GM21360 (cell line): ENCODE results near the gene RNASE3.
"Not testable (repeated sequence)": the region's sequence is repeated elsewhere in the genome, so short reads cannot be mapped to it uniquely, and the experiment has no call there.

Source experiments
- ATAC-seq: cut with Tn5 transposase; IDR thresholded peaks from one replicate; pipeline ENCODE4 v1.9.1; 2021; ENCODE audit warnings: mild to moderate bottlenecking, moderate library complexity; ENCODE audit not compliant: unreplicated experiment

Gene RNASE3

DNA sequence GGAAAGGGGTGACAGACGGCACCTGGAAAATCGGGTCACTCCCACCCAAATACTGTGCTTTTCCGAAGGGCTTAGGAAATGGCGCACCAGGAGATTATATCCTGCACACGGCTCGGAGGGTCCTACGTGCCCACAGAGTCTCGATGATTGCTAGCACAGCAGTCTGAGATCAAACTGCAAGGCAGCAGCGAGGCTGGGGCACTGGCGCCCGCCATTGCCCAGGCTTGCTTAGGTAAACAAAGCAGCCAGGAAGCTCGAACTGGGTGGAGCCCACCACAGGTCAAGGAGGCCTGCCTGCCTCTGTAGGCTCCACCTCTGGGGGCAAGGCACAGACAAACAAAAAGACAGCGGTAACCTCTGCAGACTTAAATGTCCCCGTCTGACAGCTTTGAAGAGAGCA, 19.6 kb downstream of the RNASE3 start:
- not testable (repeated sequence) for ATAC-seq

DNA sequence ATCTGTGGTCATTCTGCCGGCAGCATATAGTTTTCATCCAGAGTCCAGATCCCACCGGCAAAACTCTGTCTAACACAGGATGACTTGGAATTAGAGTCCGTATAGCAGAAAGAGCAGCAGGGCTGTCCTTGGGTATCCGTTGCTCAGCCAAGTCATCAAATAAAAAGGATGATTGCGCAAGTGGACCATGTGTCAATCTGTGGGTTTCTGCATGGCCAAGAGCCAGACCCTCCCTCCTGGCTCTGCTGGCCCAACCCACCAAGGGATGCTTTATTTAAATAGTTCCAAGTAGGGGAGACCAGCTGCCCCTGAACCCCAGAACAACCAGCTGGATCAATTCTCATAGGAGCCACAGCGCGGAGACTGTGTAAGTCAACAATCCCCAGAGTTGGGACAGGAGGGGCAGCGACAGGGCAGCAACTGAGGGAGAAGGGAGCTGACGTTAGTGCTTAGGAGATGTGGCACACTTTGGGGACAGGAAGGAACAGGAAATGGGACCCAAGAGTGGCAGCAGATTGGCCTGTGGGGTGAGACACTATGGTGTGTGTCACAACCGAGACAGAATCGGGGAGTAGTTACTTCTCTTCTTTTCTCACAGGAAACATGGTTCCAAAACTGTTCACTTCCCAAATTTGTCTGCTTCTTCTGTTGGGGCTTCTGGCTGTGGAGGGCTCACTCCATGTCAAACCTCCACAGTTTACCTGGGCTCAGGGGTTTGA, 28.0 kb downstream of the RNASE3 start:
- ATAC-seq, result not testable (repeated sequence)

DNA sequence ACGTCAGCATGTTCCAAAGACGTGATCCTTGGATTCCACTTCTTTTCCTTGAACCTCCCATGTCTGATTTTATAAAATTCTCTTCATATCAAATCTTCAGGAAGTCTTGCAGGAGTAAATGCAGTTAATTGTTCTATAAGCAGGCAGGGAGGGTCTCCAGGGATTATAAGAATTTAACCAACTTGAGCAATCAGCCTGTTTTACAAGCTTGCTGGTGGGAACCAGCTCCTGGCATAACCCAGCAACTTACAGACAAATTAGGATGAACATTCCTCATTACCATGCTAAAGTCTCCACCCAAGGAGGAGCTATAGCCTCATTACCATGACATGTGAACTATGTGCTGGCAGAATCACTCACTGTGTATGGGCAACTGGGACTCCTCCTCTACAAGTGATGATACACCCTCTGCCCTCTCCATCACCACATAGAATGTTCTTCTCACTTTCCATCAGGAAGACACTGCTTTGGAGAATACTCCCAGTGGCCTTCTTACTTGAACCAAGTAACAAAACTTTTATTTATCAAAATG, 32.6 kb downstream of the RNASE3 start:
- ATAC-seq, result not testable (repeated sequence)

DNA sequence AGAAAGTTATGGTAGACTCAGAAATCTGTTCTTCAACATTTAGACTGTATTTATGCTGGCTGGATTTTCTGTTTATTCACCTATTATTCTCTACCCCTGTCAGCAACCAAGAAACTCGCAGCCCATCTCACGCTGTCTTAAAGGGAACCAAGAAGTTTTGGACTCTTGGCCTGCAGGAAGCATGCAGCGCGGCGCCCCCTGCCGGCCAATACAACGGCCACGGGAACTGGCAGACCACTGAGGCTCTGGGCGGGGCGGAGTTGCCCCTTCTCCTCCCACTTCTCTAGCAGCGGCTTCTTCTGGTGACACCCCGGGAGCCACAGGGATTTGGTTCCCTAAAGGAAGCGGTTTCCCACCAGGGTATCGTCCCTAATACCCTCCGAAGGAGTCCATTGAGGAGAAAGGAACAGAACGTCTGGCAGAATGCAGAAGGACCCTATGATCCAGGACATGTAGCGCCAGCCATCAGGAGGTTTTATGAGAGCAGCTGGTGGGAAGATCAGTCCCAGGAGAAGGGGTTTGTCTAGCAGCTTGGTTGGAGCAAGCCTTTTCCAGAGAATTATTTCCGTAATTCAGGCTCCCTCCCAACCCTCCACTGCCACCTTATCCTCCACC, 43.1 kb downstream of the RNASE3 start:
- ATAC-seq, result no peak

DNA sequence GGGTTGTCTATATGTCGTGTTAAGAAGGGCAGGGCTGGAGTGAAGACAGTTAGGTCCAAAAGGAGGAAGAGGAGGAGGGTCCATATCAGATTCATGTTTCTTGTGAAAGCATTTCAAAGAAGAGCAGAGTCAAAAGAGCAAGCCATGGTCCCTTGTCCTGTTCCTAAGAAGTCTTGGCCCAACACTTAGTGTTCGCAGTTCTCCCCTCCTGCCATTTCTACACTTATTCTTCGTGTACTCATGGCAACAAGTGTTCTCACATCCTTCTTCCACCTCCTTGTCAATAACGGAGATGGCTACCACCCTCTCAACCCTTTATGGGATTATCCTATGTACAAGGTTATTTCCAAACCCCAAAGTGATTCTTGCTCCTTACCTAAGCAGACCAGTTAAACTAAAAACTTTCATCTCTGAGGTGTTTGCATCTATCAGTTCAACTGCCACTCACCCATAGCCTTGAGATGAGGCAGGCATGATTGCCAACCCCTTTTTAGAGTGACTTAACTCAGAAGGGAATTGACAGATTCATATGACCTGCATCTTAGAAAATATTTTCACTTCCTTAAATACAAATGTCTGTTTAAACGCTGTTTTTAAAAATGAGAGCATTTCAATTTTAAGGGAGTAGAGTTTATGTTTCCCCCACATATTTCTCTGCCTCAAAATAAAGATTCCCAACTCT, 44.3 kb downstream of the RNASE3 start:
- no peak for ATAC-seq
